Uterus (tissue), 4 donors: Measurements from ENCODE around the gene SLFN12L. TPM values are rescaled to one million over a fixed set of nuclear protein-coding genes. Genes with fewer than 3 reads are reported as not detected.

Experiments used
- DNase-seq, 2 donors: peaks; one replicate each; pipeline ENCODE4 v3.0.0-alpha.2; 2019 to 2020
- H3K27ac ChIP-seq, 2 donors: fragments of 200-600 bp; sonication (generic); 1 replicate in 1 of 2; 2 replicates in 1 of 2; pipeline ENCODE4 v1.5.1; 2016 to 2018
- H3K27me3 ChIP-seq, 2 donors: fragments of 200-600 bp; sonication (generic); one replicate each; pipeline ENCODE4 v1.5.1; 2018 to 2019; ENCODE audit warnings: control low read depth in 1 of 2
- H3K36me3 ChIP-seq, 2 donors: fragments of 200-600 bp; sonication (generic); one replicate each; pipeline ENCODE4 v1.5.1; 2019; ENCODE audit warnings: control low read depth in 1 of 2
- H3K4me1 ChIP-seq, 2 donors: fragments of 200-600 bp; sonication (generic); one replicate each; pipeline ENCODE4 v1.5.1; 2018 to 2019; ENCODE audit warnings: control low read depth in 1 of 2
- H3K4me3 ChIP-seq, 2 donors: fragments of 200-600 bp; sonication (generic); 1 replicate in 1 of 2; 2 replicates in 1 of 2; pipeline ENCODE4 v1.5.1; 2018 to 2019; ENCODE audit warnings: mild to moderate bottlenecking in 1 of 2
- H3K9me3 ChIP-seq, 2 donors: fragments of 200-600 bp; sonication (generic); one replicate each; pipeline ENCODE4 v1.5.1; 2019; ENCODE audit warnings: control low read depth in 1 of 2
- POLR2A ChIP-seq, 2 donors: fragments of 450-650 bp; IDR thresholded peaks; one replicate each; pipeline ENCODE4 v1.6.1; 2016; ENCODE audit warnings: antibody characterized with exemption in 2 of 2, mild to moderate bottlenecking in 1 of 2, moderate library complexity in 1 of 2
- intact Hi-C: fragments of 100-400 bp; cut with DNase I; formaldehyde crosslinking; loops from one replicate; pipeline ENCODE4 v1.15.1; 2023; ENCODE audit warnings: low total_unique reads
- total RNA-seq, 4 donors: library from RNA; depleted of rRNA in 3 of 4; stranded (reverse); fragments of >200 nt in 3 of 4; gene quantifications; one replicate each; pipeline versions ENCODE4 v1.1.0 to v1.2.4, GENCODE V29; 2014 to 2023
- TF ChIP-seq, protein P1 (sequence below), 4 experiments: fragments of 200-600 bp in 2 of 4; fragments of 450-650 bp in 2 of 4; sonication (generic) in 2 of 4; IDR thresholded peaks; one replicate each; pipeline ENCODE4 v1.5.1; 2016 to 2019; ENCODE audit warnings: antibody characterized with exemption in 4 of 4, mild to moderate bottlenecking in 2 of 4, moderate library complexity in 1 of 4
- donor health status: DM: yes; HTN: yes; CAD: no.

The SLFN12L gene
- total RNA-seq, 4 donors from 2014 or later: 0.55 to 2.8 (median 1.4) TPM

DNA sequence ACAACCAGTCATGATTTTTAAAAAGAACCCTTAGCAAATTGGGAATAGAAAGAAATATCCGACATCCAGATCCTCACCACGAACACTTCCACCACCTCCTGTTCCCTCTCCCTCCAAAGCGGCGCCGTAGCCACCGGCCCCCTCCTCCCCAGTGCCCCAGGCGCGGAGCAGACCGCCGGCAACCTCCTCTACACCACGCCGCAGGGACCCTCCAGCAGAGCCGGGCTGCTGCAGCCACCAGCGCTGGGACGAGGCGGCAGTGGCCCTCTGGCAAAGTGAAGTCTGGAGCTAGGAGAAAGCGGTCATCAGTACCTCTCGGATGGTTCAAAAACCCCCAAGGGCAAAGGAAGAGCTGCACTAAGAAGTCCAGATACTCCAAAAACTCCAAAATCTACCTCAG lies 47.5 kb downstream of the SLFN12L start:
- TF ChIP-seq, protein P1, sequence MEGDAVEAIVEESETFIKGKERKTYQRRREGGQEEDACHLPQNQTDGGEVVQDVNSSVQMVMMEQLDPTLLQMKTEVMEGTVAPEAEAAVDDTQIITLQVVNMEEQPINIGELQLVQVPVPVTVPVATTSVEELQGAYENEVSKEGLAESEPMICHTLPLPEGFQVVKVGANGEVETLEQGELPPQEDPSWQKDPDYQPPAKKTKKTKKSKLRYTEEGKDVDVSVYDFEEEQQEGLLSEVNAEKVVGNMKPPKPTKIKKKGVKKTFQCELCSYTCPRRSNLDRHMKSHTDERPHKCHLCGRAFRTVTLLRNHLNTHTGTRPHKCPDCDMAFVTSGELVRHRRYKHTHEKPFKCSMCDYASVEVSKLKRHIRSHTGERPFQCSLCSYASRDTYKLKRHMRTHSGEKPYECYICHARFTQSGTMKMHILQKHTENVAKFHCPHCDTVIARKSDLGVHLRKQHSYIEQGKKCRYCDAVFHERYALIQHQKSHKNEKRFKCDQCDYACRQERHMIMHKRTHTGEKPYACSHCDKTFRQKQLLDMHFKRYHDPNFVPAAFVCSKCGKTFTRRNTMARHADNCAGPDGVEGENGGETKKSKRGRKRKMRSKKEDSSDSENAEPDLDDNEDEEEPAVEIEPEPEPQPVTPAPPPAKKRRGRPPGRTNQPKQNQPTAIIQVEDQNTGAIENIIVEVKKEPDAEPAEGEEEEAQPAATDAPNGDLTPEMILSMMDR (IDR thresholded peaks at IDR 0.05): no peak
- TF ChIP-seq POLR2A (IDR thresholded peaks at IDR 0.05): no peak
- Histone ChIP-seq H3K36me3 (no peaks in the 10 kb centered on the region), H3K27me3 (peaks cover 20 to 56% of the 10 kb centered on the region in 2 donors), H3K27ac (no peak overlapping the region), H3K4me1 (no peaks in the 10 kb centered on the region), H3K4me3 (no peak overlapping the region), H3K9me3 (no peaks in the 10 kb centered on the region)
- intact Hi-C loops: no loop called here
- no peak for DNase-seq

- intact Hi-C loops: no loop called here
- no peak for DNase-seq
- no peaks in the 10 kb centered on the region for H3K36me3 ChIP-seq
- no peaks in the 10 kb centered on the region for H3K9me3 ChIP-seq
- peaks cover 20 to 48% of the 10 kb centered on the region in 2 donors for H3K27me3 ChIP-seq
- no peak overlapping the region for H3K4me3 ChIP-seq
- no peak overlapping the region for H3K27ac ChIP-seq
- H3K4me1 ChIP-seq: no peaks in the 10 kb centered on the region
- TF ChIP-seq, protein P1 (IDR thresholded peaks at IDR 0.05): no peak
- no peak for TF ChIP-seq POLR2A (IDR thresholded peaks at IDR 0.05)
Measured at GRCh38 chr17:35488991-35489390, 48.5 kb downstream of the SLFN12L start.

DNA sequence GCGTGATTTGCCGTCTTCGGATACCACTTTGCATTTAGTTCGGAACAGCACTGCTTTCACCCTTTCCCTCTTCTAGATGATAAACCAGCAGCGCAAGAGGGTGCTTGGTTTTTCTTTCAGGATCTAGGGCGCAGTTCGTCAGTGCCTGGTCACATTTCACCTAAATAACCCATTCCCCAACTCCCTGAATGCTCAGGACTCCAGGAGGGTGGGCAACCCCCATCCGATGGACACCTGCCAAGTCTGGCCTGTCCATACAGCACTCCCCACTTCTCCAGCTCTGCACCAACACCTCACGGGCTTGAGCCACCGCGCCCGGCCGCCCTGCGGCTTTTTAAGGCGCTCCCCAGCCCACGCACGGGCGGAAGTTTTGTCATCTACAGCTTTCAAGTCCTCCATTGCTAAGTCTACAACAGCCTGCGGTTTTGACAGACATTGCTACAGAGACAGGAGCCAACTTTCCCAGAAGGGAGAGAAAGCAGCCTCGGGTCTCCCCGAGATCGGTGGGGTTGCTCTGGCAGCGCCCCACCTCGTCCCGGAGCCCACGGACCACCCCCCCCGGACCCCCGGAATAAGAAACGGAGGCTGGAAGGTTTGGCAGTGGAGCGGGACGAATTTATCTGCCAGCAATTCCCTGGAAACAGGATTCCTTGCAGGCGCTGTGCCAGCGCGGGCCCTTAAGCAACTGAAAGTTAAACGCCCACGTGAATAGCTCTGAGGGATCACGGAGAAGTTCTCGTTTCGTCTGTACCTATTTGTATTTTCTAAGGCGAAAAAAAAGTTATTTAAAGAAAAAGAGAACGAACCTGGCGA lies 50.4 kb downstream of the SLFN12L start:
- DNase-seq: peak; percentile 24 to 52
- Histone ChIP-seq H3K9me3 (no peaks in the 10 kb centered on the region), H3K27me3 (peaks cover 20 to 37% of the 10 kb centered on the region in 2 donors), H3K4me1 (no peaks in the 10 kb centered on the region), H3K36me3 (no peaks in the 10 kb centered on the region), H3K27ac (peak overlapping the region in 1 of 2 donors; percentile 5), H3K4me3 (peak overlapping the region; percentile 18 to 52)
- TF ChIP-seq, protein P1 (IDR thresholded peaks at IDR 0.05): no peak
- TF ChIP-seq POLR2A (IDR thresholded peaks at IDR 0.05): no peak
- intact Hi-C loops: no loop called here

- Histone ChIP-seq H3K4me1 (no peaks in the 10 kb centered on the region), H3K4me3 (no peak overlapping the region), H3K27me3 (no peaks in the 10 kb centered on the region), H3K9me3 (no peaks in the 10 kb centered on the region), H3K36me3 (no peaks in the 10 kb centered on the region), H3K27ac (no peak overlapping the region)
- intact Hi-C loops: no loop called here
- no peak for DNase-seq
- TF ChIP-seq, protein P1 (IDR thresholded peaks at IDR 0.05): no peak
- TF ChIP-seq POLR2A (IDR thresholded peaks at IDR 0.05): no peak
Measured at GRCh38 chr17:35479271-35479670, 58.2 kb downstream of the SLFN12L start.

GRCh38 chr17:35477248-35477647 lies 60.2 kb downstream of the SLFN12L start:
- DNase-seq: no peak
- Histone ChIP-seq H3K4me1 (no peaks in the 10 kb centered on the region), H3K36me3 (no peaks in the 10 kb centered on the region), H3K4me3 (no peak overlapping the region), H3K9me3 (no peaks in the 10 kb centered on the region), H3K27ac (no peak overlapping the region), H3K27me3 (no peaks in the 10 kb centered on the region)
- intact Hi-C loops: no loop called here
- TF ChIP-seq, protein P1 (IDR thresholded peaks at IDR 0.05): no peak
- TF ChIP-seq POLR2A (IDR thresholded peaks at IDR 0.05): no peak
